ENCODE measurements around the gene PARD3. TPM values are rescaled to one million over a fixed set of nuclear protein-coding genes. Genes with fewer than 3 reads are reported as not detected.

Gene PARD3
- total RNA-seq, 1 experiment from 2014 or later, result 46.3 TPM

DNA sequence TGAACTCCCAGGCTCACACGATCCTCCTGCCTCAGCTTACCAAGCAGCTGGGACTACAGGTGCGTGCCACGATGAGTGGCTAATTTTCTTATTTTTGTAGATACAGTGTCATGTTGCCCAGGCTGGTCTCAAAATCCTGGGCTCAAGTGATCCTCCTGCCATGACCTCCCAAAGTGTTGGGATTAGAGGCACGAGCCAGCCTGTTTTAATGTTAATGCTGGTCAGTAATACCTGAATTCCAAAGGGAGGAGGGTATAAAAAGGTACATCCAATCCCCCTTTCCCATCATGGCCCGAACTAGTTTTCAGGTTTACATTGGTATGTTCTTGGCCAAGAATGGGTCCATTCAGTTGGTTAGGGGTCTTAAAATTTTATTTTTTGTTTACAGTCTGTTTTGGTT is 329.1 kb downstream of the PARD3 start:
- Histone ChIP-seq H3K4me2 (ENCODE audit: low read length) (no peak overlapping the region), H4K20me1 (ENCODE audit: insufficient read depth) (no peaks in the 10 kb centered on the region), H2AFZ (ENCODE audit: low read depth, low read length, poor library complexity, severe bottlenecking) (no peak overlapping the region), H3K9ac (ENCODE audit: low read length) (no peak overlapping the region), H3K27me3 (ENCODE audit: insufficient read depth, low read length) (no peaks in the 10 kb centered on the region), H3K27ac (ENCODE audit: low read depth, low read length) (no peak overlapping the region), H3K79me2 (ENCODE audit: insufficient read depth, low read length) (no peaks in the 10 kb centered on the region), H3K4me3 (replicated peaks in 1 of 2; ENCODE audit: low read depth in 1 of 2, low read length in 2 of 2) (no peak overlapping the region), H3K4me1 (ENCODE audit: control insufficient read depth in 1 of 2, insufficient read depth in 2 of 2, low read length in 2 of 2) (peaks cover 2 to 13% of the 10 kb centered on the region in 2 experiments; a peak in 2 of 4 replicates), H3K9me2 (ENCODE audit: insufficient read depth) (no peaks in the 10 kb centered on the region), H3K36me3 (ENCODE audit: control insufficient read depth in 1 of 2, insufficient read depth in 2 of 2, low read length in 2 of 2) (no peaks in the 10 kb centered on the region), H3K9me3 (ENCODE audit: control insufficient read depth in 1 of 2, insufficient read depth in 1 of 2, low read depth in 1 of 2, low read length in 2 of 2) (no peaks in the 10 kb centered on the region)
- RAD21 ChIA-PET (ENCODE audit: low non-redundant PET in 1 of 2, low total read pairs in 2 of 2, uncharacterized antibody in 2 of 2, unreplicated experiment in 2 of 2), result no interaction called here
- intact Hi-C loops (cut with micrococcal nuclease), result no loop called here
- TF ChIP-seq EZH2 (IDR thresholded peaks at IDR 0.05) (no peak), SP1 (IDR thresholded peaks at IDR 0.05; ENCODE audit: low read depth) (no peak), YY1 (IDR thresholded peaks at IDR 0.05; ENCODE audit: extremely low read depth, insufficient replicate concordance, low read depth, low read length) (no peak), CBX3 (IDR thresholded peaks at IDR 0.05; ENCODE audit: low read depth) (no peak), CTCF (IDR thresholded peaks at IDR 0.05 in 2 of 3, conservative IDR thresholded peaks at IDR 0.05 in 1 of 3; ENCODE audit: borderline replicate concordance in 1 of 3, insufficient read depth in 1 of 3, low read depth in 2 of 3, low read length in 2 of 3) (no peak), FOSL1 (IDR thresholded peaks at IDR 0.05; ENCODE audit: low read depth) (no peak), JUND (IDR thresholded peaks at IDR 0.05) (no peak), RAD21 (IDR thresholded peaks at IDR 0.05; ENCODE audit: low read depth) (no peak), POLR2A (IDR thresholded peaks at IDR 0.05; ENCODE audit: borderline replicate concordance, extremely low read depth, insufficient read depth, insufficient read length) (no peak), EZH2phosphoT487 (IDR thresholded peaks at IDR 0.05; ENCODE audit: borderline replicate concordance) (no peak), ELF1 (IDR thresholded peaks at IDR 0.05; ENCODE audit: borderline replicate concordance, low read depth) (no peak), ATF3 (IDR thresholded peaks at IDR 0.05) (no peak)
- ATAC-seq (no peak), DNase-seq (ENCODE audit: low read depth, low spot score) (no peak)
- CTCF ChIA-PET, result no interaction called here
- POLR2A ChIA-PET, result no interaction called here
- BruUV-seq (replicated peaks), result no TSS peak

All from HCT116 (cell line).